Measurements from ENCODE around the gene CHMP3. TPM values are rescaled to one million over a fixed set of nuclear protein-coding genes. Genes with fewer than 3 reads are reported as not detected.
A peak's percentile ranks its signal among the peaks of the same experiment; 100 is the strongest.

The CHMP3 gene
- total and polyA plus RNA-seq, 8 donors = 25.7 to 87.6 (median 70.9) TPM

DNA sequence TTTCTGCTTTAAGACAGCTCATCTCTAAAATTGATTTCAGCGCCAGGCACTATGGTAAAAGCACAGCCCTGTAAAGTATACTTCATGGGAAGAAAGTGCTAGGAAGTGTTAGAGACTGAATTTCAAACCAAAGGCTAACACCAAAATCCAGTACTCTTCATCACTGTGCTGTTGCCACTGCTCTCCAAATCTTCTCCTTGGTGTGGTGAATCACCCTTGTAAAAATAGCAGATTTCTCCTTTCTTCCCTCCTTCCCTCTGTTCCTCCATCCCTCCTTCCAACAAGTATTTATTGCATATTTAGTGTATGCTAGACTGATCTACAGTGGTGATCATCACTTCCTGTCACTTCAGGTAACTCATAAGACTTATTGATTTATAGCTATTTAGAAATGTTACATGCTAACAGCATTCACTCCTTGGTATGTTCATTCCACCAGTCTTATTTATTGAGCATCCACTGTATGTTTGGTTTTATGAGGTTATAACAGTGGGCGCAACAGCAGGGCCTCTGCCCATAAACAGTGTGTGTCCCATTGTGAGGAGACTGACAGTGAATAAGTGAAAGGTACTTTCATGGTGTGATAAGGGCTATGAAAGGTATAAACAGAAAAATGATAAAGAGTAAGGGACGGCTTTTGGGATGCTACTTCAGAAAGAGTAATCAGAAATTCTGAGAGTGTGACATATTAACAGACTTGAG lies 102.0 kb downstream of the CHMP3 start:
- FAIRE-seq (no peak), ATAC-seq (no peak), DNase-seq (no peak)
- Histone ChIP-seq H3K36me3 (peaks cover 0 to 38% (median 25%) of the 10 kb centered on the region in 3 donors), H3K27me3 (no peaks in the 10 kb centered on the region), H3K27ac (no peak overlapping the region), H3K9me3 (no peaks in the 10 kb centered on the region), H3K4me1 (peaks cover 14 to 36% (median 19%) of the 10 kb centered on the region in 3 donors), H3K4me3 (no peak overlapping the region)
- WGBS, 2 donors = 97 to 98% methylated on average over 3 of the region's 3 CpGs
- intact Hi-C loops (cut with DNase I) = no loop called here
- TF ChIP-seq, protein P1, sequence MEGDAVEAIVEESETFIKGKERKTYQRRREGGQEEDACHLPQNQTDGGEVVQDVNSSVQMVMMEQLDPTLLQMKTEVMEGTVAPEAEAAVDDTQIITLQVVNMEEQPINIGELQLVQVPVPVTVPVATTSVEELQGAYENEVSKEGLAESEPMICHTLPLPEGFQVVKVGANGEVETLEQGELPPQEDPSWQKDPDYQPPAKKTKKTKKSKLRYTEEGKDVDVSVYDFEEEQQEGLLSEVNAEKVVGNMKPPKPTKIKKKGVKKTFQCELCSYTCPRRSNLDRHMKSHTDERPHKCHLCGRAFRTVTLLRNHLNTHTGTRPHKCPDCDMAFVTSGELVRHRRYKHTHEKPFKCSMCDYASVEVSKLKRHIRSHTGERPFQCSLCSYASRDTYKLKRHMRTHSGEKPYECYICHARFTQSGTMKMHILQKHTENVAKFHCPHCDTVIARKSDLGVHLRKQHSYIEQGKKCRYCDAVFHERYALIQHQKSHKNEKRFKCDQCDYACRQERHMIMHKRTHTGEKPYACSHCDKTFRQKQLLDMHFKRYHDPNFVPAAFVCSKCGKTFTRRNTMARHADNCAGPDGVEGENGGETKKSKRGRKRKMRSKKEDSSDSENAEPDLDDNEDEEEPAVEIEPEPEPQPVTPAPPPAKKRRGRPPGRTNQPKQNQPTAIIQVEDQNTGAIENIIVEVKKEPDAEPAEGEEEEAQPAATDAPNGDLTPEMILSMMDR (IDR thresholded peaks at IDR 0.05) = no peak

DNA sequence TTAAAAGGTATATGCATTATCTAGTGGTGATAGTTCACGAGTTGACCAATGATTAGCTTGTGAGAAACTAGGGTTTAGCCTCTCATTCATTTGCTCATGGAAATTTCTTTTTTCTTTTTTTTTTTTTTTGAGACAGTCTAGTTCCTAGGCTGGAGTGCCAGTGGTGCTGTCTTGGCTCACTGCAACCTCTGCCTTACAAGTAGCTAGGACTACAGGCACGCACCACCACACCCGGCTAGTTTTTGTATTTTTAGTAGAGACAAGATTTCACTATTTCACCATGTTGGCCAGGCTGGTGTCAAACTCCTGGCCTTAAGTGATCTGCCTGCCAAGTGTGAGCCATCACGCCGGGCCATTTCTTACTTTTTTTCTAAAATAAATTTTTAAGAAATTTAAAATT lies 108.1 kb downstream of the CHMP3 start:
- intact Hi-C loops (cut with DNase I) = no loop called here
- DNase-seq (no peak), ATAC-seq (no peak), FAIRE-seq (no peak)
- Histone ChIP-seq H3K27ac (peak overlapping the region in 1 of 4 donors; percentile 52), H3K9me3 (no peaks in the 10 kb centered on the region), H3K4me1 (peaks cover 19 to 31% (median 23%) of the 10 kb centered on the region in 3 donors), H3K27me3 (no peaks in the 10 kb centered on the region), H3K36me3 (peaks cover 0 to 46% (median 27%) of the 10 kb centered on the region in 3 donors), H3K4me3 (no peak overlapping the region)
- 77 to 89% methylated on average over 5 of the region's 5 CpGs for WGBS, 2 donors
- TF ChIP-seq, protein P1 (IDR thresholded peaks at IDR 0.05) = no peak

- Histone ChIP-seq H3K9me3 (no peaks in the 10 kb centered on the region), H3K4me3 (no peak overlapping the region), H3K27me3 (no peaks in the 10 kb centered on the region), H3K27ac (peak overlapping the region in 2 of 4 donors; percentile 48 to 52), H3K36me3 (peaks cover 0 to 46% (median 28%) of the 10 kb centered on the region in 3 donors), H3K4me1 (peaks cover 19 to 31% (median 23%) of the 10 kb centered on the region in 3 donors)
- DNase-seq (no peak), FAIRE-seq (no peak), ATAC-seq (peak; percentile 9 to 55 (median 20))
- intact Hi-C loops (cut with DNase I) = no loop called here
- TF ChIP-seq, protein P1 (IDR thresholded peaks at IDR 0.05) = no peak
Measured at GRCh38 chr2:86454238-86454637, 109.0 kb downstream of the CHMP3 start.

DNA sequence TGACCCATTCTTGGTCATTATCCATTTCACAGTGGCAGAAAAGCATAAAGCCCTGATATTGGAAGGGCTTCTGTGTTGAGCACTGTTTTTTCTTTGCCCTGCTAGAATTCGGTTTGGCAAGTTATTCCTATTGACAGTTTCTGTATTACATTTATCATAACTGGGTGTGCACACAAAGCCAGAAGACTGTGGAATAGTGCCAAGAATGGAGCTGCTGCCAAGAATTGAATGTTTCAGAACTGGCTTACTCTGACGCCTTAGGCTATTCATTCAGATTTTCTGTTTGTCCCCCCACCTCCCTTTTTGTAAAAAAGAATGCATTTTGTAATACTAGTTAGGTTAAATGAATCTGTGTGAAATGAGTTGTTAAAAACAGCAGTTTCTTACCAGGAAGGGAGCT lies 109.4 kb downstream of the CHMP3 start:
- Histone ChIP-seq H3K4me3 (no peak overlapping the region), H3K27me3 (no peaks in the 10 kb centered on the region), H3K27ac (peak overlapping the region in 2 of 4 donors; percentile 48 to 52), H3K4me1 (peaks cover 19 to 31% (median 23%) of the 10 kb centered on the region in 3 donors), H3K9me3 (no peaks in the 10 kb centered on the region), H3K36me3 (peaks cover 0 to 46% (median 28%) of the 10 kb centered on the region in 3 donors)
- FAIRE-seq = no peak
- peak in 4 of 6 donors; percentile 48 to 81 (median 77) for DNase-seq
- TF ChIP-seq, protein P1 (IDR thresholded peaks at IDR 0.05) = no peak
- WGBS, 2 donors = 7 to 10% methylated on average over 2 of the region's 2 CpGs
- intact Hi-C loops (cut with DNase I) = no loop called here
- ATAC-seq = peak; percentile 77 to 95 (median 94)

Other genes with a start within 250 kb of the CHMP3 start
- gene REEP1, start 225.8 kb downstream of the CHMP3 start, total RNA-seq = 1 to 10 TPM; 1.4 to 7.0 (median 4.4) TPM
- 1 to 10 TPM; 2.9 to 4.2 TPM for gene REEP1, start 225.8 kb downstream of the CHMP3 start, polyA plus RNA-seq
- 10 to 100 TPM; 21.6 to 35.4 (median 28.3) TPM for gene KDM3A, start 122.1 kb downstream of the CHMP3 start, total RNA-seq
- 10 to 100 TPM; 15.4 to 23.0 TPM for gene KDM3A, start 122.1 kb downstream of the CHMP3 start, polyA plus RNA-seq
- gene RNF103, start 60.4 kb upstream of the CHMP3 start, total RNA-seq = 10 to 100 TPM; 17.4 to 28.4 (median 21.8) TPM
- 10 to 100 TPM; 18.4 to 23.9 TPM for gene RNF103, start 60.4 kb upstream of the CHMP3 start, polyA plus RNA-seq
- 10 to 100 TPM in 5 of 6 donors, 1 to 10 TPM in 1; 9.9 to 19.4 (median 14.1) TPM for gene RMND5A, start 156.8 kb upstream of the CHMP3 start, total RNA-seq
- gene RMND5A, start 156.8 kb upstream of the CHMP3 start, polyA plus RNA-seq = 1 to 10 TPM; 5.1 to 6.3 TPM
- 1 to 10 TPM in 4 of 6 donors, under 1 TPM in 2; 0.39 to 2.0 (median 1.1) TPM for gene CD8A, start 227.5 kb upstream of the CHMP3 start, total RNA-seq
- gene CD8A, start 227.5 kb upstream of the CHMP3 start, polyA plus RNA-seq = 1 to 10 TPM; 1.2 to 1.4 TPM